GM19238 (cell line): ENCODE results near the gene BTBD6.
A peak's percentile ranks its signal among the peaks of the same experiment; 100 is the strongest.
"Not testable (repeated sequence)": the region's sequence is repeated elsewhere in the genome, so short reads cannot be mapped to it uniquely, and the experiment has no call there.

Experiments used
- DNase-seq: peaks from one replicate; pipeline ENCODE4 v3.0.0; 2011; ENCODE audit warnings: low spot score; ENCODE audit not compliant: insufficient read length

The BTBD6 gene

GRCh38 chr14:105294142-105294597, 45.8 kb downstream of the BTBD6 start:
- DNase-seq, result peak; percentile 60

- DNase-seq, result not testable (repeated sequence)
These were observed 49.0 kb downstream of the BTBD6 start for GRCh38 chr14:105297311-105297710.

GRCh38 chr14:105299654-105300541, 51.6 kb downstream of the BTBD6 start:
- no peak for DNase-seq
